Panc1 (cell line): ENCODE measurements around the gene ZRANB1. TPM values are rescaled to one million over a fixed set of nuclear protein-coding genes. Genes with fewer than 3 reads are reported as not detected.

ENCODE experiments used
- ATAC-seq: fragments of 200-7000 bp; cut with Tn5 transposase; 2 replicates; pipeline ENCODE4 v1.9.1; 2020; ENCODE audit warnings: mild to moderate bottlenecking, moderate library complexity
- BruUV-seq: library from RNA; stranded (reverse); fragments of 400-500 nt; replicated peaks from 2 replicates; lab custom pipeline; 2021; lab: Mats Ljungman, UMichigan
- CTCF ChIA-PET: fragments of 300-600 bp; sonication (Branson Sonifier 250); formaldehyde crosslinking; loops from one replicate; lab custom pipeline; 2022; ENCODE audit warnings: antibody characterized with exemption; lab: Charles Lee
- POLR2A ChIA-PET: fragments of 300-600 bp; sonication (Branson Sonifier 250); formaldehyde crosslinking; loops from one replicate; lab custom pipeline; 2022; ENCODE audit warnings: antibody characterized with exemption; lab: Charles Lee
- DNase-seq: peaks from one replicate; pipeline ENCODE4 v3.0.0-alpha.2; 2010; ENCODE audit warnings: low read depth, low spot score
- H3K27ac ChIP-seq: 2 replicates; pipeline ENCODE4 v1.5.1; 2011; ENCODE audit warnings: mild to moderate bottlenecking, low read length, inconsistent platforms
- H3K27me3 ChIP-seq: fragments of 200-500 bp; sonication (Bioruptor generic); 2 replicates; pipeline ENCODE4 v1.6.0; 2014; ENCODE audit warnings: low read length, inconsistent platforms; ENCODE audit not compliant: control insufficient read depth, insufficient read depth
- H3K36me3 ChIP-seq: fragments of 200-500 bp; sonication (Bioruptor generic); 2 replicates; pipeline ENCODE4 v1.5.1; 2014; ENCODE audit warnings: inconsistent platforms, mild to moderate bottlenecking, low read length, moderate library complexity; ENCODE audit not compliant: control insufficient read depth, insufficient read depth
- H3K4me1 ChIP-seq: 2 replicates; pipeline ENCODE4 v1.5.1; 2011; ENCODE audit warnings: inconsistent platforms, mild to moderate bottlenecking, low read length, moderate library complexity; ENCODE audit not compliant: control insufficient read depth, insufficient read depth
- H3K4me3 ChIP-seq, 2 experiments: 2 replicates each; pipeline ENCODE4 v1.5.1; 2011 to 2012; ENCODE audit warnings: low read depth in 2 of 2, low read length in 2 of 2, mild to moderate bottlenecking in 2 of 2, inconsistent platforms in 1 of 2, moderate library complexity in 1 of 2
- H3K9me3 ChIP-seq: fragments of 200-500 bp; sonication (Bioruptor generic); 2 replicates; pipeline ENCODE4 v1.5.1; 2014; ENCODE audit warnings: low read depth, mild to moderate bottlenecking, inconsistent platforms, low read length, moderate library complexity; ENCODE audit not compliant: control insufficient read depth, insufficient read depth
- CTCF ChIP-seq: fragments of 450-650 bp; IDR thresholded peaks from 2 replicates; pipeline ENCODE4 v1.5.1; 2017; ENCODE audit warnings: mild to moderate bottlenecking
- POLR2AphosphoS5 ChIP-seq: IDR thresholded peaks from 2 replicates; pipeline ENCODE4 v1.6.1; 2012; ENCODE audit warnings: mild to moderate bottlenecking, low read depth, low read length, moderate library complexity
- SIN3A ChIP-seq: IDR thresholded peaks from 2 replicates; pipeline ENCODE4 v1.6.1; 2012; ENCODE audit warnings: low read depth, mild to moderate bottlenecking, low read length, moderate library complexity, borderline replicate concordance; ENCODE audit not compliant: insufficient read depth
- TCF7L2 ChIP-seq: IDR thresholded peaks from 2 replicates; pipeline ENCODE4 v1.6.1; 2011; ENCODE audit warnings: mild to moderate bottlenecking, low read depth, low read length, inconsistent platforms
- in situ Hi-C: cut with HindIII; loops from 2 replicates; pipeline ENCODE4 v1.10.0; 2016; ENCODE audit warnings: low sequenced_read_pairs, low pct_unique_long_range_greater_than_20kb
- intact Hi-C: fragments of 100-400 bp; cut with micrococcal nuclease; formaldehyde crosslinking; loops from one replicate; pipeline ENCODE4 v1.10.0; 2022; ENCODE audit not compliant: unreplicated experiment
- total RNA-seq: library from RNA; stranded (reverse); gene quantifications from one replicate; pipeline ENCODE4 v1.2.1, GENCODE V29; 2021; ENCODE audit not compliant: unreplicated experiment
- TF ChIP-seq, protein P1 (sequence below), 2 experiments: IDR thresholded peaks; 2 replicates each; pipeline ENCODE4 v1.6.1; 2011 to 2012; ENCODE audit warnings: low read depth in 2 of 2, control low read depth in 1 of 2, low read length in 1 of 2, mild to moderate bottlenecking in 1 of 2, moderate library complexity in 1 of 2; ENCODE audit not compliant: insufficient read depth in 1 of 2

The ZRANB1 gene
- total RNA-seq, 1 experiment from 2014 or later, result 23.2 TPM

DNA sequence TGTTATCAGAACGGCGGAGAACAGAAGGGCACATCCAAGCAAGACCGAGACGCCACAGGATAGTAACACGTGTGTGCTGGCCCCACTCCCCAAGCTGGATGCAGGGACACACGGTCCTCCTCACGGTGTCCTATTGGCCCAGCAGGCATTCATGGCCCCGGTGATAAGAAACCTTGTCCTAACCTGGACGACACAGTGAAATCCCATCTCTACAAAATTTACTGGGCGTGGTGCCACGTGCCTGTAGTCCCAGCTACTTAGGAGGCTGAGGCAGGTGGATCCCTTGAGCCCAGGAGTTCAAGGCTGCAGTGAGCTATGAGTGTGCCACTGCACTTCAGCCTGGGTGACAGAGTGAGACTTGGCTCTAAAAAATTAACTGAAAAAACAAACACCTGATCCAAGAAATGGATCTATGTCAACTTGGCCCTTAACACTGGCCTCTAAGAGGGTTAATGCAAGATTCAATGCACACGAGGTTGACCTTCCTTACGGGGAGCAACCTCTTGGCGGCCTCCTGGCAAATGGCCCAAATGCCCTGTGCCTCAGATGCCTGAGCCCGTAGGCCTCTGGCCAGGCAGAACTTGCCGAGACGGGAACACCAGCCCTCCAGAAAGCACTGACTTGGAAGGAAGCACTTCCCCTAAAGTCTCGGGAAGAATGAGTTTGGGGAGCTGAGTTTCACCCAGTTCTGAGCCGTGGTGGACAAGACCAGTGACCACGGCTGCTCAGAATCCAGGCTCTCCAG lies 72.3 kb downstream of the ZRANB1 start:
- Histone ChIP-seq H3K27ac (no peak overlapping the region), H3K27me3 (no peaks in the 10 kb centered on the region), H3K4me1 (no peaks in the 10 kb centered on the region), H3K9me3 (no peaks in the 10 kb centered on the region), H3K36me3 (no peaks in the 10 kb centered on the region; the same call in 1 of the 2 replicates), H3K4me3 (no peak overlapping the region)
- TF ChIP-seq POLR2AphosphoS5 (no peak), CTCF (no peak), TCF7L2 (no peak), SIN3A (no peak)
- TF ChIP-seq, protein P1, sequence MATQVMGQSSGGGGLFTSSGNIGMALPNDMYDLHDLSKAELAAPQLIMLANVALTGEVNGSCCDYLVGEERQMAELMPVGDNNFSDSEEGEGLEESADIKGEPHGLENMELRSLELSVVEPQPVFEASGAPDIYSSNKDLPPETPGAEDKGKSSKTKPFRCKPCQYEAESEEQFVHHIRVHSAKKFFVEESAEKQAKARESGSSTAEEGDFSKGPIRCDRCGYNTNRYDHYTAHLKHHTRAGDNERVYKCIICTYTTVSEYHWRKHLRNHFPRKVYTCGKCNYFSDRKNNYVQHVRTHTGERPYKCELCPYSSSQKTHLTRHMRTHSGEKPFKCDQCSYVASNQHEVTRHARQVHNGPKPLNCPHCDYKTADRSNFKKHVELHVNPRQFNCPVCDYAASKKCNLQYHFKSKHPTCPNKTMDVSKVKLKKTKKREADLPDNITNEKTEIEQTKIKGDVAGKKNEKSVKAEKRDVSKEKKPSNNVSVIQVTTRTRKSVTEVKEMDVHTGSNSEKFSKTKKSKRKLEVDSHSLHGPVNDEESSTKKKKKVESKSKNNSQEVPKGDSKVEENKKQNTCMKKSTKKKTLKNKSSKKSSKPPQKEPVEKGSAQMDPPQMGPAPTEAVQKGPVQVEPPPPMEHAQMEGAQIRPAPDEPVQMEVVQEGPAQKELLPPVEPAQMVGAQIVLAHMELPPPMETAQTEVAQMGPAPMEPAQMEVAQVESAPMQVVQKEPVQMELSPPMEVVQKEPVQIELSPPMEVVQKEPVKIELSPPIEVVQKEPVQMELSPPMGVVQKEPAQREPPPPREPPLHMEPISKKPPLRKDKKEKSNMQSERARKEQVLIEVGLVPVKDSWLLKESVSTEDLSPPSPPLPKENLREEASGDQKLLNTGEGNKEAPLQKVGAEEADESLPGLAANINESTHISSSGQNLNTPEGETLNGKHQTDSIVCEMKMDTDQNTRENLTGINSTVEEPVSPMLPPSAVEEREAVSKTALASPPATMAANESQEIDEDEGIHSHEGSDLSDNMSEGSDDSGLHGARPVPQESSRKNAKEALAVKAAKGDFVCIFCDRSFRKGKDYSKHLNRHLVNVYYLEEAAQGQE (IDR thresholded peaks at IDR 0.05; ENCODE audit: insufficient read depth in 1 of 2, low read depth in 2 of 2, low read length in 1 of 2), result no peak
- no peak for ATAC-seq
- no TSS peak for BruUV-seq
- DNase-seq, result no peak
- ChIA-PET POLR2A (no interaction called here), CTCF (no interaction called here)
- in situ Hi-C loops, result no loop called here
- intact Hi-C loops, result no loop called here

- CTCF ChIA-PET, result no interaction called here
- Histone ChIP-seq H3K27me3 (no peaks in the 10 kb centered on the region), H3K4me1 (no peaks in the 10 kb centered on the region), H3K9me3 (no peaks in the 10 kb centered on the region), H3K36me3 (no peaks in the 10 kb centered on the region; the same call in 1 of the 2 replicates), H3K4me3 (no peak overlapping the region), H3K27ac (no peak overlapping the region)
- POLR2A ChIA-PET, result no interaction called here
- no peak for DNase-seq
- BruUV-seq, result no TSS peak
- in situ Hi-C loops, result no loop called here
- TF ChIP-seq SIN3A (no peak), CTCF (no peak), TCF7L2 (no peak), POLR2AphosphoS5 (no peak)
- TF ChIP-seq, protein P1 (IDR thresholded peaks at IDR 0.05; ENCODE audit: insufficient read depth in 1 of 2, low read depth in 2 of 2, low read length in 1 of 2), result no peak
- no peak for ATAC-seq
- intact Hi-C loops, result no loop called here
These were observed 73.0 kb downstream of the ZRANB1 start for GRCh38 chr10:125014836-125015355.
